ENCODE results near the gene ITK.

The ITK gene

GRCh38 chr5:157303667-157304327 lies 123.2 kb downstream of the ITK start:
- H3K4me3 ChIP-seq (ENCODE audit: low read depth in 1 of 2, low read length in 2 of 2): no peak overlapping the region
- H3K27me3 ChIP-seq (ENCODE audit: low read depth, low read length): no peaks in the 10 kb centered on the region
- H3K27ac ChIP-seq (ENCODE audit: low read length): no peak overlapping the region
- H3K36me3 ChIP-seq (ENCODE audit: control insufficient read depth in 1 of 2, insufficient read depth in 2 of 2, low read length in 2 of 2): peaks cover 5% of the 10 kb centered on the region in 2 donors
- no peaks in the 10 kb centered on the region for H3K9me3 ChIP-seq (ENCODE audit: control insufficient read depth in 1 of 2, low read length in 2 of 2)
- no peaks in the 10 kb centered on the region for H3K4me1 ChIP-seq (ENCODE audit: control insufficient read depth in 1 of 2, insufficient read depth in 2 of 2, low read length in 2 of 2)

Measured in muscle layer of duodenum (tissue), 2 donors.